Measurements from ENCODE around the gene COL6A6. TPM values are rescaled to one million over a fixed set of nuclear protein-coding genes. Genes with fewer than 3 reads are reported as not detected.
A peak's percentile ranks its signal among the peaks of the same experiment; 100 is the strongest.

Gene COL6A6, protein sequence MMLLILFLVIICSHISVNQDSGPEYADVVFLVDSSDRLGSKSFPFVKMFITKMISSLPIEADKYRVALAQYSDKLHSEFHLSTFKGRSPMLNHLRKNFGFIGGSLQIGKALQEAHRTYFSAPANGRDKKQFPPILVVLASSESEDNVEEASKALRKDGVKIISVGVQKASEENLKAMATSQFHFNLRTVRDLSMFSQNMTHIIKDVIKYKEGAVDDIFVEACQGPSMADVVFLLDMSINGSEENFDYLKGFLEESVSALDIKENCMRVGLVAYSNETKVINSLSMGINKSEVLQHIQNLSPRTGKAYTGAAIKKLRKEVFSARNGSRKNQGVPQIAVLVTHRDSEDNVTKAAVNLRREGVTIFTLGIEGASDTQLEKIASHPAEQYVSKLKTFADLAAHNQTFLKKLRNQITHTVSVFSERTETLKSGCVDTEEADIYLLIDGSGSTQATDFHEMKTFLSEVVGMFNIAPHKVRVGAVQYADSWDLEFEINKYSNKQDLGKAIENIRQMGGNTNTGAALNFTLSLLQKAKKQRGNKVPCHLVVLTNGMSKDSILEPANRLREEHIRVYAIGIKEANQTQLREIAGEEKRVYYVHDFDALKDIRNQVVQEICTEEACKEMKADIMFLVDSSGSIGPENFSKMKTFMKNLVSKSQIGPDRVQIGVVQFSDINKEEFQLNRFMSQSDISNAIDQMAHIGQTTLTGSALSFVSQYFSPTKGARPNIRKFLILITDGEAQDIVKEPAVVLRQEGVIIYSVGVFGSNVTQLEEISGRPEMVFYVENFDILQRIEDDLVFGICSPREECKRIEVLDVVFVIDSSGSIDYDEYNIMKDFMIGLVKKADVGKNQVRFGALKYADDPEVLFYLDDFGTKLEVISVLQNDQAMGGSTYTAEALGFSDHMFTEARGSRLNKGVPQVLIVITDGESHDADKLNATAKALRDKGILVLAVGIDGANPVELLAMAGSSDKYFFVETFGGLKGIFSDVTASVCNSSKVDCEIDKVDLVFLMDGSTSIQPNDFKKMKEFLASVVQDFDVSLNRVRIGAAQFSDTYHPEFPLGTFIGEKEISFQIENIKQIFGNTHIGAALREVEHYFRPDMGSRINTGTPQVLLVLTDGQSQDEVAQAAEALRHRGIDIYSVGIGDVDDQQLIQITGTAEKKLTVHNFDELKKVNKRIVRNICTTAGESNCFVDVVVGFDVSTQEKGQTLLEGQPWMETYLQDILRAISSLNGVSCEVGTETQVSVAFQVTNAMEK (N-terminal part only)
- polyA plus RNA-seq (not detected in 3 replicates), polyA minus RNA-seq (not detected in 3 replicates)
- polyA plus RNA-seq (2011; ENCODE audit: low read depth) = not detected
- polyA plus RNA-seq (2011; cell fraction: cytosol; rRNA removed) = not detected in 2 replicates
- 0.05 TPM in 1 of 2 replicates, not detected in the other for polyA plus RNA-seq (2011; cell fraction: nucleus; rRNA removed)
- polyA plus RNA-seq (2012; ENCODE audit: low replicate concordance) = 0.01 TPM in 1 of 2 replicates, not detected in the other
- not detected for polyA minus RNA-seq (2011; cell fraction: cytosol; rRNA and poly(A)+ RNA removed)
- polyA minus RNA-seq (2011; cell fraction: nucleus; rRNA and poly(A)+ RNA removed) = 0.08 TPM in 1 of 2 replicates, not detected in the other

DNA sequence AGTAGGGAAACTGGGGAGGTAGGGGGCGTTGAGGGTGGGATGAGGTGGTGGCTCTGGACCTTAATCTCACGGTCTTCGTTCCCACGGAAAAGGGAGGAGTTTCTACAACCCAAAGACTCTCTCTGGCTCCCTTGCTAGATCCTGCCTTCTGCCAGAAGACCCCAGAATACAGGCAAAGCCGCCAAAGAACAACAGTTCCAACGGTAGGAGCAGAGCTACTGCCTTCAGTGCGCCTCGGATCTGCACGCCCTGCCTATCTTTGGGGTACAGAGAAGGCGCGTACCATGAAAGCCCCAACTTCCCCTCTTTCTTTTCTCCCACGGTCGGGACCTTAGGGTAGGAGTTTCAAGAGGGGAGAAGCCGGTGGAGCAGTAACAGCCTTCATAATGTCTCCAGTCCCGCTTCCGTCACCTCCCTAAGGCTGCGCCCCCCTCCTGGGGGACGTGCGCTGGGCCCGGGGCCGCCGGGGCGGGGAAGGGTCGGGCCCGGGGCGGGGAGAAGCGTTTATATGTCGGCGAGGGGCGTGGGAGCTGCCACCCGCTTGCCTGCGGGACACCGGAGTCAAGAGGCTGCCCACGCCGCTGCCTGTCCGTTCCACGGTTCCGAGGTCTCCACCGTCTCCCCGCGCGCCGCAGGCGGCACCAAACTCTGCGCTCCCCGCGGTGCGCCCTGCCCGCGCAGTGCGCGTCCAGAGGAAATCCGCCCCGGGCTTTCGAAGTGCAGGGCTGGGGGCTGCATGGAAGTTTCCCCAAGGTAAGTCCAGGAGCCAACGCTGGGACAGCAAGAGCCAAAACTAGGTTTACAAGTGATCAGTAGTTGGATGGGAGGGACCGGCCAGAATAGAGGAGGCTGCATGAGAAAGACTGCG lies at the start of gene COL6A6:
TSS of gene COL6A6 (plus strand) at position 533 of the 868 bp plus-strand sequence. CDS start 43,188 bp downstream, outside the sequence.
- H2AFZ ChIP-seq (ENCODE audit: control insufficient read depth, low read length) = no peak within 1 kb of the TSS
- no peak for DNase-seq (ENCODE audit: low read depth, low spot score)

More for the DNA sequence above, at the start of gene COL6A6:
- H3K4me1 ChIP-seq (ENCODE audit: control insufficient read depth, extremely low read depth, insufficient read depth, low read length) = no peaks in the 10 kb centered on the region
- no peaks in the 10 kb centered on the region for H3K79me2 ChIP-seq (ENCODE audit: control insufficient read depth, insufficient read depth, low read length)
- H3K27ac ChIP-seq (ENCODE audit: control insufficient read depth, insufficient read depth, low read length) = no peak within 1 kb of the TSS
- no peak within 1 kb of the TSS for H3K4me2 ChIP-seq (ENCODE audit: control insufficient read depth, extremely low read depth, insufficient read depth, low read depth, low read length)
- H3K36me3 ChIP-seq (ENCODE audit: control insufficient read depth in 2 of 2, extremely low read depth in 1 of 2, insufficient read depth in 2 of 2, low read length in 2 of 2) = no peaks in the 10 kb centered on the region
- no peaks in the 10 kb centered on the region for H3K9me1 ChIP-seq (ENCODE audit: control insufficient read depth, extremely low read depth, insufficient read depth, low read length)
- TF ChIP-seq EZH2 (IDR thresholded peaks at IDR 0.05; ENCODE audit: low read length) = peak; percentile 65
- TF ChIP-seq, protein P1, sequence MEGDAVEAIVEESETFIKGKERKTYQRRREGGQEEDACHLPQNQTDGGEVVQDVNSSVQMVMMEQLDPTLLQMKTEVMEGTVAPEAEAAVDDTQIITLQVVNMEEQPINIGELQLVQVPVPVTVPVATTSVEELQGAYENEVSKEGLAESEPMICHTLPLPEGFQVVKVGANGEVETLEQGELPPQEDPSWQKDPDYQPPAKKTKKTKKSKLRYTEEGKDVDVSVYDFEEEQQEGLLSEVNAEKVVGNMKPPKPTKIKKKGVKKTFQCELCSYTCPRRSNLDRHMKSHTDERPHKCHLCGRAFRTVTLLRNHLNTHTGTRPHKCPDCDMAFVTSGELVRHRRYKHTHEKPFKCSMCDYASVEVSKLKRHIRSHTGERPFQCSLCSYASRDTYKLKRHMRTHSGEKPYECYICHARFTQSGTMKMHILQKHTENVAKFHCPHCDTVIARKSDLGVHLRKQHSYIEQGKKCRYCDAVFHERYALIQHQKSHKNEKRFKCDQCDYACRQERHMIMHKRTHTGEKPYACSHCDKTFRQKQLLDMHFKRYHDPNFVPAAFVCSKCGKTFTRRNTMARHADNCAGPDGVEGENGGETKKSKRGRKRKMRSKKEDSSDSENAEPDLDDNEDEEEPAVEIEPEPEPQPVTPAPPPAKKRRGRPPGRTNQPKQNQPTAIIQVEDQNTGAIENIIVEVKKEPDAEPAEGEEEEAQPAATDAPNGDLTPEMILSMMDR (optimal IDR thresholded peaks at IDR 0.05 in 1 of 3, IDR thresholded peaks at IDR 0.05 in 1 of 3, conservative IDR thresholded peaks at IDR 0.05 in 1 of 3; ENCODE audit: extremely low read depth in 1 of 3, insufficient read depth in 2 of 3, low read length in 3 of 3) = no peak
- H4K20me1 ChIP-seq (ENCODE audit: control insufficient read depth, extremely low read depth, insufficient read depth, low read length) = no peaks in the 10 kb centered on the region
- dilution Hi-C loops (cut with MboI; ENCODE audit: extremely low pct_ligation_motif_present, low sequenced_read_pairs) = no loop called here
- FAIRE-seq = no peak
- peaks cover 29% of the 10 kb centered on the region for H3K27me3 ChIP-seq (ENCODE audit: control insufficient read depth, extremely low read depth, insufficient read depth, low read length)
- no peak within 1 kb of the TSS for H3K9ac ChIP-seq (ENCODE audit: control insufficient read depth, extremely low read depth, insufficient read depth, low read length)
- no peaks in the 10 kb centered on the region for H3K9me3 ChIP-seq (ENCODE audit: control insufficient read depth, low read depth, low read length)
- H3K4me3 ChIP-seq (ENCODE audit: control insufficient read depth in 2 of 3, extremely low read depth in 1 of 3, insufficient read depth in 2 of 3, low read depth in 1 of 3, low read length in 3 of 3) = no peak within 1 kb of the TSS
